Fibroblast of lung (primary cell): ENCODE results near the gene PI4K2B.

Experiments used
- EZH2 ChIP-seq: IDR thresholded peaks from 2 replicates; pipeline ENCODE4 v1.5.1; 2012; ENCODE audit warnings: low read length, control low read depth, mild to moderate bottlenecking; ENCODE audit errors: missing control alignments
- TF ChIP-seq, protein P1 (sequence below), 2 donors: IDR thresholded peaks in 1 of 2; conservative IDR thresholded peaks in 1 of 2; 1 replicate in 1 of 2; 2 replicates in 1 of 2; pipeline ENCODE4 v1.5.1; 2011 to 2012; ENCODE audit warnings: low read length in 2 of 2, control low read depth in 1 of 2, inconsistent platforms in 1 of 2, low read depth in 1 of 2, mild to moderate bottlenecking in 1 of 2

GRCh38 chr4:25184056-25184455, 49.8 kb upstream of the PI4K2B start:
- TF ChIP-seq, protein P1, sequence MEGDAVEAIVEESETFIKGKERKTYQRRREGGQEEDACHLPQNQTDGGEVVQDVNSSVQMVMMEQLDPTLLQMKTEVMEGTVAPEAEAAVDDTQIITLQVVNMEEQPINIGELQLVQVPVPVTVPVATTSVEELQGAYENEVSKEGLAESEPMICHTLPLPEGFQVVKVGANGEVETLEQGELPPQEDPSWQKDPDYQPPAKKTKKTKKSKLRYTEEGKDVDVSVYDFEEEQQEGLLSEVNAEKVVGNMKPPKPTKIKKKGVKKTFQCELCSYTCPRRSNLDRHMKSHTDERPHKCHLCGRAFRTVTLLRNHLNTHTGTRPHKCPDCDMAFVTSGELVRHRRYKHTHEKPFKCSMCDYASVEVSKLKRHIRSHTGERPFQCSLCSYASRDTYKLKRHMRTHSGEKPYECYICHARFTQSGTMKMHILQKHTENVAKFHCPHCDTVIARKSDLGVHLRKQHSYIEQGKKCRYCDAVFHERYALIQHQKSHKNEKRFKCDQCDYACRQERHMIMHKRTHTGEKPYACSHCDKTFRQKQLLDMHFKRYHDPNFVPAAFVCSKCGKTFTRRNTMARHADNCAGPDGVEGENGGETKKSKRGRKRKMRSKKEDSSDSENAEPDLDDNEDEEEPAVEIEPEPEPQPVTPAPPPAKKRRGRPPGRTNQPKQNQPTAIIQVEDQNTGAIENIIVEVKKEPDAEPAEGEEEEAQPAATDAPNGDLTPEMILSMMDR (conservative IDR thresholded peaks at IDR 0.05 in 1 of 2, IDR thresholded peaks at IDR 0.05 in 1 of 2; ENCODE audit: low read depth in 1 of 2, low read length in 2 of 2), result no peak
- no peak for TF ChIP-seq EZH2
